BLaER1 (cell line): ENCODE results near the gene BTBD9.

Experiments
- H3K27ac ChIP-seq: shearing (Covaris generic); formaldehyde crosslinking; 2 replicates; pipeline ENCODE4 v1.8.1; 2022
- H3K27me3 ChIP-seq: shearing (Covaris generic); formaldehyde crosslinking; 2 replicates; pipeline ENCODE4 v1.8.1; 2022
- H3K36me3 ChIP-seq: shearing (Covaris generic); formaldehyde crosslinking; 2 replicates; pipeline ENCODE4 v1.8.1; 2022
- H3K4me1 ChIP-seq: shearing (Covaris generic); formaldehyde crosslinking; 2 replicates; pipeline ENCODE4 v1.8.1; 2022
- H3K4me2 ChIP-seq: shearing (Covaris generic); formaldehyde crosslinking; 2 replicates; pipeline ENCODE4 v1.8.1; 2022
- H3K4me3 ChIP-seq: shearing (Covaris generic); formaldehyde crosslinking; 2 replicates; pipeline ENCODE4 v1.8.1; 2022
- H3K9ac ChIP-seq: shearing (Covaris generic); formaldehyde crosslinking; 2 replicates; pipeline ENCODE4 v1.8.1; 2022
- H3K9me3 ChIP-seq: shearing (Covaris generic); formaldehyde crosslinking; 2 replicates; pipeline ENCODE4 v1.8.1; 2022
- H4K20me1 ChIP-seq: shearing (Covaris generic); formaldehyde crosslinking; 2 replicates; pipeline ENCODE4 v1.8.1; 2022
- Cebpa-rat ChIP-seq: shearing (Covaris generic); IDR thresholded peaks from 2 replicates; pipeline ENCODE4 v1.8.1; 2022

The BTBD9 gene

GRCh38 chr6:38316099-38316868, 323.4 kb downstream of the BTBD9 start:
- no peaks in the 10 kb centered on the region for H3K27me3 ChIP-seq
- no peaks in the 10 kb centered on the region for H3K9me3 ChIP-seq
- no peak overlapping the region for H3K27ac ChIP-seq
- H3K4me2 ChIP-seq = 0 out of 2 replicates have a peak overlapping the region, but pooled peaks have one; percentile 18
- H3K4me3 ChIP-seq = no peak overlapping the region
- H4K20me1 ChIP-seq = no peaks in the 10 kb centered on the region
- TF ChIP-seq Cebpa-rat = no peak
- H3K36me3 ChIP-seq = no peaks in the 10 kb centered on the region
- peaks cover 12% of the 10 kb centered on the region; the same call in 1 of the 2 replicates for H3K4me1 ChIP-seq
- no peak overlapping the region for H3K9ac ChIP-seq

DNA sequence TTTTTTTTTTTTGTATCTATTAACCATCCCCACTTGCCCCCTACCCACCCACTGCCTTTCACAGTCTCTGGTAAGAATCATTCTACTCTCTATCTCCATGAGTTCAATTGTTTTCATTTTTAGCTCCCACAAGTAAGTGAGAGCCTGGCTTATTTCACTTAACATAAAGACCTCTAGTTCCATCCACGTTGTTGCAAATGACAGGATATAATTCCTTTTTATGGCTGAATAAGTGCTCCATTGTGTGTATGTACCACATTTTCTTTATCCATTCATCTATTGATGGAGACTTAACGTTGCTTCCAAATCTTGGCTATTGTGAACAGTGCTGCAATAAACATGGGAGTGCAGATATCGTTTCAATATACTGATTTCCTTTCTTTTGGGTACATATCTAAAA, 328.5 kb downstream of the BTBD9 start:
- H3K9me3 ChIP-seq = no peaks in the 10 kb centered on the region
- no peaks in the 10 kb centered on the region for H4K20me1 ChIP-seq
- no peak overlapping the region for H3K4me2 ChIP-seq
- no peaks in the 10 kb centered on the region for H3K36me3 ChIP-seq
- no peak overlapping the region for H3K4me3 ChIP-seq
- H3K27ac ChIP-seq = no peak overlapping the region
- no peak for TF ChIP-seq Cebpa-rat
- peaks cover 34% of the 10 kb centered on the region for H3K4me1 ChIP-seq
- no peaks in the 10 kb centered on the region for H3K27me3 ChIP-seq
- H3K9ac ChIP-seq = no peak overlapping the region

- Histone ChIP-seq H3K4me2 (no peak overlapping the region), H3K27me3 (no peaks in the 10 kb centered on the region), H3K9me3 (no peaks in the 10 kb centered on the region), H3K9ac (no peak overlapping the region), H3K27ac (no peak overlapping the region), H3K4me3 (no peak overlapping the region), H4K20me1 (no peaks in the 10 kb centered on the region), H3K4me1 (peaks cover 40% of the 10 kb centered on the region), H3K36me3 (no peaks in the 10 kb centered on the region)
- TF ChIP-seq Cebpa-rat = no peak
Measured at GRCh38 chr6:38310061-38310460, 329.7 kb downstream of the BTBD9 start.

- Histone ChIP-seq H3K27me3 (no peaks in the 10 kb centered on the region), H3K4me3 (no peak overlapping the region), H4K20me1 (no peaks in the 10 kb centered on the region), H3K4me2 (peak overlapping the region; percentile 80), H3K9ac (no peak overlapping the region), H3K4me1 (peaks cover 40% of the 10 kb centered on the region), H3K27ac (peak overlapping the region; percentile 43; the same call in 1 of the 2 replicates), H3K9me3 (no peaks in the 10 kb centered on the region), H3K36me3 (no peaks in the 10 kb centered on the region)
- TF ChIP-seq Cebpa-rat = peak; percentile 65; the same call in 1 of the 2 replicates
Measured at GRCh38 chr6:38307740-38308139, 332.0 kb downstream of the BTBD9 start.

- Histone ChIP-seq H3K9me3 (no peaks in the 10 kb centered on the region), H4K20me1 (no peaks in the 10 kb centered on the region), H3K4me3 (0 out of 2 replicates have a peak overlapping the region, but pooled peaks have one; percentile 18), H3K4me1 (peaks cover 40% of the 10 kb centered on the region), H3K27ac (0 out of 2 replicates have a peak overlapping the region, but pooled peaks have one; percentile 43), H3K4me2 (peak overlapping the region; percentile 80), H3K36me3 (no peaks in the 10 kb centered on the region), H3K9ac (peak overlapping the region; percentile 12; the same call in 1 of the 2 replicates), H3K27me3 (no peaks in the 10 kb centered on the region)
- no peak for TF ChIP-seq Cebpa-rat
Measured at GRCh38 chr6:38306931-38307330, 332.8 kb downstream of the BTBD9 start.

DNA sequence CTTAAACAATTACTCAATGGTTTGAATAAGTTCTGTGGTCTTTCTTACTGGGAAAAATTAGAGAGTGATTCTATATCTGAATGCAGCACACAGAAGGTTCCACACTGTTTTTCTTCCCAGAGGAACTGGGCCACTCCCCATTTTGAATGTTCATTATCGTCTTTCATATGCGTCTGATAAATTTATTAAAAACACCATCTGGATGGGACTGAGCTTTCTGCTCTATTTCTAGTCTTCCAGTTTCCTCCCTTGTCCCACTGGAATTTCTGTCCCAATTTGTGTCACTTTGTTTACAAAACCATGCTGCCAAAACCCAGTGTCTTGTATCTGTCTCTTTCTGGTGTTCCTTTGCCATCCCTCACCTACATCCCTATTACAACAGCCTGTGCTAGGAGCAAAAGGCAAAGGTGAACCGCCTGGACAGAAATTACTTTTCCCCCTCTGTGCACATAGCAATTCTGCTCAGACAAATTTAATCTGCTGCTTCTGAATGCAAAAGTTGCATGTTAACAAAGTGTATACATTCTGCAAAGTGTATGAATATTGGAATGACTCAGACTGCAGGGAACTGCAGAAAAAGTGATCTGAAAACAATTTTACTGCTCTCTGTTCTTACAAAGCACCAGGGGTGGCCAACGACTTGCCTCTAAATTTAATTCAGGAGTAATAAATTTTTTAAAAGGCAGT, 333.6 kb downstream of the BTBD9 start:
- Histone ChIP-seq H3K4me3 (no peak overlapping the region), H3K27me3 (no peaks in the 10 kb centered on the region), H3K9ac (no peak overlapping the region), H3K9me3 (no peaks in the 10 kb centered on the region), H3K4me1 (peaks cover 40% of the 10 kb centered on the region), H4K20me1 (no peaks in the 10 kb centered on the region), H3K36me3 (no peaks in the 10 kb centered on the region), H3K27ac (no peak overlapping the region), H3K4me2 (peak overlapping the region; percentile 80)
- TF ChIP-seq Cebpa-rat = no peak

GRCh38 chr6:38302838-38303237, 336.9 kb downstream of the BTBD9 start:
- H4K20me1 ChIP-seq = no peaks in the 10 kb centered on the region
- no peaks in the 10 kb centered on the region for H3K36me3 ChIP-seq
- no peak overlapping the region for H3K4me2 ChIP-seq
- H3K9me3 ChIP-seq = 0 out of 2 replicates have a peak, but pooled peaks cover 4% of the 10 kb centered on the region
- no peak overlapping the region for H3K9ac ChIP-seq
- no peaks in the 10 kb centered on the region for H3K27me3 ChIP-seq
- H3K4me1 ChIP-seq = peaks cover 24% of the 10 kb centered on the region
- H3K4me3 ChIP-seq = no peak overlapping the region
- TF ChIP-seq Cebpa-rat = no peak
- H3K27ac ChIP-seq = no peak overlapping the region

DNA sequence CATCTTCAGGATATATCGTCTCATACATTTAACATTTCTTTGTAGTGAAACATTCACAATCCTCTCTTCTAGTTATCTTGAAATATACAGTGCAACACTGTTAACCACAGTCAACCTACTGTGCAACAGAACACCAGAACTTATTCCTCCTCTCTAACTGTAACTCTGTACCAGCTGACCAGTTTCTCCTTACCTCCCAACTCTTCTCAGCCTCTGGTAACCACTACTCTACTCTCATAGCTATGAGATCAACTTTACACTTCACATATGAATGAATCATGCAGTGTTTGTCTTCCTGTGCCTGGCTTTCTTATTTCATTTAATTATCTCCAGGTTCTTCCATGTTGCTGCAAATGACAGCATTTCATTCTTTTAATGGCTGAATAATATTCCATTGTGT, 337.6 kb downstream of the BTBD9 start:
- no peak for TF ChIP-seq Cebpa-rat
- Histone ChIP-seq H3K4me3 (no peak overlapping the region), H3K9me3 (0 out of 2 replicates have a peak, but pooled peaks cover 4% of the 10 kb centered on the region), H3K27me3 (no peaks in the 10 kb centered on the region), H4K20me1 (no peaks in the 10 kb centered on the region), H3K9ac (no peak overlapping the region), H3K4me1 (peaks cover 17% of the 10 kb centered on the region), H3K4me2 (no peak overlapping the region), H3K27ac (no peak overlapping the region), H3K36me3 (no peaks in the 10 kb centered on the region)

DNA sequence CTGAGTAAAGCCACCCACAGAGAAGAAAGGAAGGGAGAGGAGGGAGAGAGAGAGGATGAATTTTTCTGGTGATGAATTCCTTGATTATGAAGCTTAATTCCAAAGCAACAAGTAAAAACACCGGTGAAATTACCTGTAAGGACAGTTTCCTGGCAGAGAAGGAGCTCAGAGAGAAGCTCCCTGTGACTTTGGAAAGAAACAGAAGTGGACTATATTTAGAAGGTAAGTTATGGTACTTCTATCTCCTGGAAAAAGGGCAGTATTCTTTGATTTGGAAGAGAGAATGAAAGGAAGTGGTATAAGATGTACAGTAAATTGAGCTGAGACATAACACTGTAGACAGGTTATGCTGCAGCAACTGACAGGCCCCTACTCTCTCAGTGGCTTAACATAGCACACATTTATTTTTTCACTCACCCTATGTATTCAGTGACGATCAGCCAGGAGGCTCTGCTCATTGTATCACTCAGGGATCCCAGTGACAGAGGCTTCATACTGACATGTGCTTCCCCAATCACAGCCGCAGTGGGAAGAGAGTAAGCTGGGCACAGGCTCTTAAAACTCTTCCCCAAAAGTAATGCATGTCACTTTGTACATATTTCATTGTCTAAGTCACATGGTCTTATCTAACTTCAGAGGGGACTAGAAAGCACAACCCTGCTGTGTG, 349.5 kb downstream of the BTBD9 start:
- H3K4me3 ChIP-seq = no peak overlapping the region
- peaks cover 8% of the 10 kb centered on the region for H3K9me3 ChIP-seq
- TF ChIP-seq Cebpa-rat = no peak
- no peak overlapping the region for H3K27ac ChIP-seq
- H4K20me1 ChIP-seq = no peaks in the 10 kb centered on the region
- H3K27me3 ChIP-seq = no peaks in the 10 kb centered on the region
- H3K36me3 ChIP-seq = no peaks in the 10 kb centered on the region
- H3K4me1 ChIP-seq = no peaks in the 10 kb centered on the region
- H3K4me2 ChIP-seq = no peak overlapping the region
- H3K9ac ChIP-seq = no peak overlapping the region
